GM18873 (cell line): ENCODE data around the gene ARHGEF12.

ENCODE experiments used
- ATAC-seq: cut with Tn5 transposase; IDR thresholded peaks from one replicate; pipeline ENCODE4 v1.9.1; 2021; ENCODE audit warnings: mild to moderate bottlenecking, moderate library complexity, moderate number of reproducible peaks; ENCODE audit not compliant: unreplicated experiment, low FRiP score

The ARHGEF12 gene

GRCh38 chr11:120316880-120317688 is 19.1 kb upstream of the ARHGEF12 start:
- no peak for ATAC-seq

- no peak for ATAC-seq
Observed at GRCh38 chr11:120317689-120318480, 18.3 kb upstream of the ARHGEF12 start.

- ATAC-seq: no peak
Observed at GRCh38 chr11:120318906-120319305, 17.3 kb upstream of the ARHGEF12 start.

GRCh38 chr11:120324932-120325810 is 11.0 kb upstream of the ARHGEF12 start, which contains the start of gene TLCD5:
Gene TLCD5, plus strand, starts transcription at chr11:120325299. Its CDS starts 2,143 bp downstream, at chr11:120327442.
- no peak for ATAC-seq

GRCh38 chr11:120326228-120326627 is 10.0 kb upstream of the ARHGEF12 start:
- no peak for ATAC-seq

GRCh38 chr11:120326845-120327281 is 9.3 kb upstream of the ARHGEF12 start:
- no peak for ATAC-seq

- no peak for ATAC-seq
Observed at GRCh38 chr11:120327311-120327710, 8.9 kb upstream of the ARHGEF12 start.

GRCh38 chr11:120329556-120329955 is 6.7 kb upstream of the ARHGEF12 start:
- no peak for ATAC-seq

GRCh38 chr11:120330045-120330444 is 6.2 kb upstream of the ARHGEF12 start:
- ATAC-seq: no peak

- ATAC-seq: no peak
Observed at GRCh38 chr11:120331301-120331996, 4.8 kb upstream of the ARHGEF12 start.

- ATAC-seq: no peak
Observed at GRCh38 chr11:120332822-120333716, 3.1 kb upstream of the ARHGEF12 start.

- no peak for ATAC-seq
Observed at GRCh38 chr11:120333801-120334200, 2.4 kb upstream of the ARHGEF12 start.

GRCh38 chr11:120334332-120334731 is 1.9 kb upstream of the ARHGEF12 start:
- ATAC-seq: no peak

- ATAC-seq: no peak
Observed at GRCh38 chr11:120334894-120335462, 1.2 kb upstream of the ARHGEF12 start.

GRCh38 chr11:120335556-120335907 is 681 bp upstream of the ARHGEF12 start:
- no peak for ATAC-seq

- ATAC-seq: no peak
Observed at GRCh38 chr11:120336641-120337354, 585 bp downstream of the ARHGEF12 start.

GRCh38 chr11:120337355-120338106 is 1.3 kb downstream of the ARHGEF12 start:
- ATAC-seq: no peak
